Dermis microvascular lymphatic vessel endothelial cell (primary cell): Measurements from ENCODE around the gene LIN7A. TPM values are rescaled to one million over a fixed set of nuclear protein-coding genes. Genes with fewer than 3 reads are reported as not detected.

Experiments
- DNase-seq, 2 donors: peaks; one replicate each; pipeline versions ENCODE4 v3.0.0 to v3.0.0-alpha.2; 2010; ENCODE audit warnings: low read depth in 2 of 2
- total RNA-seq: library from RNA; depleted of rRNA; stranded (reverse); fragments of >200 nt; gene quantifications from 2 replicates; pipeline ENCODE4 v1.2.1, GENCODE V29; 2014

LIN7A gene
- total RNA-seq, 1 donor from 2014 or later = 0.13 TPM

DNA sequence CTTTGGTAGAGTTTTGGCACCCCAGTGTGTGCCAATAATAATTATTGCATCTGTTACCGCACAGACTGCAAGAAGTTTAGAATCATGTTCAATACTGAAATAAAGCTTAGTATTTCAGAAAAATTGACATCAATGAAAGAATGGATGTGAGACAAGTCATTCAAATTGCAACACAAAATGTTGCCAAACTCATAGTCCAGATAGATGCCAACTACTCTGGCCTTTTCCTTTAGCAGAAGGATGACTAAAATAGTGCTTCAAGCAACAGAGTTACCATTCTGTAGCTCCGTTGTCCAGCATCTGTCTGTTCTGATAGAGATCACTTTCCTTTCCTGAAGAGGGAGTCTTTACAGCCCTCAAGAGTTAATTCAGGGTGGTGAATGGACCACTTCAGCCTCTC lies 77.5 kb downstream of the LIN7A start:
- no peak for DNase-seq

DNA sequence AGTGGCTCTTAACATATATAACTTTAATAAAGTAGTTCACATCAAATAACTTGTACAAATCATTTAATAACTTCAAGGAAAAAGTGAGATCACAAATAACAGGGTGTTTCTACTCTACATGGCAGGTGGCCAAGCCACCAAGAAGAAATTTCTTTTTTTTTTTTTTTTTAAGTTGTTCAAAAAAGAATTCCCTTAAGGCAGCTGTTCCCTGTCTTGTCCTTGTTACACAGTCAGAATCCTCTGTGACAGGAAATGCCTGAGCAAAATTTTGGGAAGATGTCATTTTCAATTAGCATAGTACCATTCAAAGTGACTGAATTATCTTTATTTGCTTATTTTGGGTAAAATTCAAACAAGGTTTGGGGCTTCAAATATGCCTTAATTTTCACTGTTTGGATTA lies 79.4 kb downstream of the LIN7A start:
- no peak for DNase-seq

DNA sequence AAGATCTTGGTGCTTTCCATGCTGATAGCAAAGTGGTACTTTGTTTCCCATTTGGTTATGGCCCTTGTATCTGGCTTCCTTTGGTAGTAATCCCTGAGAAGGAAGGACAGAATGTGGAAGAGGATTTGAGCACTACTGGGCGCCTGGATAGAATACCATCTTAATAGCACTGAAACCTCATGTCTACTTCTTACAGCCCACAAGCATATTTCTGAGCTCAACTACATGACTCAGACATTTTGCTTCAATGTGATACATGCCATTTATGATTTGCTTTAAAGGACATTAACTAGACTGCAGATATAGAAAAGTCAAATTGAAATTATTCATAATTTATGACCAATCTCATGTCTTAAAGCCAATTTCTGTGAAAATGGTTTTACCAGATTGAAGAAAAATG lies 80.4 kb downstream of the LIN7A start:
- DNase-seq = no peak

DNA sequence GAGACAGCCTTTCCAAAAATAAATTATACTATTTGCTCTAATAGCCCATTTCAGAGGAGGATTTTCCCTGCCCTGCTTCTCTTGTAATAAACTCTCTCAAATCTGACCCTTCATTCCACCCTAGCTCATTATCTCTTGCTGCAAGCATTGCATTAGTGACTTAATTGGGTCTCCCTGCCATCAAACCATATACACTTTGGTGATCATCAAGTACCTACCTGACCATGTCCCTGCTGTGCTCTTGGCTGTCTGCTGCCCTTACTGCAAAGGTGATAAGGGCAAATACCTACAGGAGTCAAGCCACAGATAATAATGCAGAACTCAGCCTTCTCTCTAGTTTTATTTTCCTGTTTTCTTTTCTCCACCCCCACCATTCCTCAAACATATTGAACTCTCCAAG lies 88.4 kb downstream of the LIN7A start:
- no peak for DNase-seq

DNA sequence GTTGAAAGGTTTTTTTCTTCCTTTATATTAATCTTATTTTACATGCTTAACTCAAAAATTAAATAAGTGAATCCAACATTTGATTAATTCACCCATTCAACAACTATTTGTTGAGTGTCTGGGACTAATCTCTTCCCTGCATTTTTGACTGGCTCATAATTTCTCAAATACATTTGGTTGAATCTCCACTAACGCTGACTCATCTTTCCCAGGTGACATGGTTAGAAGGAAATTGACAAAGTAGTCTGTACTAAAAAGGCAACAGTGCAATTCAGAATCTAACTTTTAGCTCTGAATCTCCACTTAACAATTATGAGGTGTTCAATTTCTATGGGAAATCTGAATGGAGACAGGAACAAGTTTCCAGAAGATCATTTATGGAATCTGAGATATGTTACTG lies 88.9 kb downstream of the LIN7A start:
- no peak for DNase-seq

DNA sequence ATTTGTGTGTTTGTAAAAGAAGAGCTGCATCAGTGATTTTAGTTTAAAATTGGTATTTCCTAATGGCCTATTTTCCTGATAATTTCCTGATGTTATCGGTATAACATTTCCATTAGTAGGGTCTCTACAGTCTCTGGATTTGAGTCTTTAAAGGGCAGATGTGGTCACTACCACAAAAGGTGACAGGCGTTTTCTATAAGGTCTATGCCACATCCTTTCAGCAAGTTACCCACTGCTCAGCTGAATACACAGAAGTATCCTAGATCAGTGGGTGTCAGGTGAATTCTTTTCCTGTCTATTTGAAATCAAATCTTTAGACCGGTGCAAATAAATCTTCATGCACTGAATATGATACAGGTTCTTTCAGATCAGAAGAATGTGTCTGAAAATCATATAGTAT lies 90.2 kb downstream of the LIN7A start:
- no peak for DNase-seq

DNA sequence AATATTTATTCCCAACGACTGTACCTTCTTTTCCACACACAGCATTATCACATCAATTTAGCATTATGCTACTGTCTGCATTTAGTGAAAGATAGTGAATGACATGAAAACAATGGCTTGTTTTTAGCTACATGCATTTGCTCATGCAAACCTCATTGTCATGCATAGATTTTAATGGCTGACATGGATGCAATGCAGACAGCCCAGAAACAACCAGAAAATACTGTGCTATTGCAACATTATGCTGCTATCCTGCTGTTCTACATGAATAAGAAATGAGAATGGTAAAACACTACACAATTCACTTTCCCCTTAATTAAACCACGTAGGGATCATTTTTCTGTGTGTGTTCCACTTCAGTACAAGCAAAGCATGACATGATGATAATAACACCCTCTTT lies 90.8 kb downstream of the LIN7A start:
- no peak for DNase-seq

DNA sequence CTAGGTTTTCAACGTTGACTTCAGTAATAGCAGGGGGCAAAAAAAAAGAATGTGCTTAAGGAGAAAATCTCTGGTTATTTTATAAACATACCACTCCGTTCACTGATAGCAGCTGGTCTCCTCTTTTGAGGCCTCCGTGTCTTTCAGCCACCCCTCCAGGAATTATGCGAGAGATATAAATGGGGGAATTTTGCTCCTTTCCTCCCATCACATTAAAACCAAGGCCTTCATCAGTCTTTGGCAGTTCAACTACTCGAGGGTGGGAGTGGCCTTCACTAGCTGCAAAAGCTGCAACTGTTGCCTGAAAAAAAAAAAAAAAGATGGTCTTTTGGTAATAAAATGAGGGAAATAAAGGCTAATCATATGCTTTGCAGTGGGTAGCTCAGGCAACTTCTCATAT lies 92.1 kb downstream of the LIN7A start:
- no peak for DNase-seq

DNA sequence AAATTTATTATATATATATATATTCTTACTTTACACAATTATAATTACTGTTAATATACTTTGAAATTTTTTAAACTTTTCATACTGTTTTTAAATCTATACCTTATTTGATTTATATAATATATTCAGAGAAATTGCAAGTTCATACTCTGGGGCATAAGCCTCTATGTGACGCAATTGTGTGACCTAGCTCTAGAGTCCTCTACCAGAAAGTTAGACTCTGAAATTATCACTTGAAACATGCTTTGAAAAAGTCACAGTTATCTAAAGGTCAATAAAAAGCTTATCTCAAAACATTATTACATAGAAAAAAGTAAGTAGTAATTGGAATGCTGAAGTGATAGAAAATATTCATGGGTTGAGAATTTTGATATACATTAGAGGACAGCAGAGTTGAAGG lies 93.8 kb downstream of the LIN7A start:
- no peak for DNase-seq

DNA sequence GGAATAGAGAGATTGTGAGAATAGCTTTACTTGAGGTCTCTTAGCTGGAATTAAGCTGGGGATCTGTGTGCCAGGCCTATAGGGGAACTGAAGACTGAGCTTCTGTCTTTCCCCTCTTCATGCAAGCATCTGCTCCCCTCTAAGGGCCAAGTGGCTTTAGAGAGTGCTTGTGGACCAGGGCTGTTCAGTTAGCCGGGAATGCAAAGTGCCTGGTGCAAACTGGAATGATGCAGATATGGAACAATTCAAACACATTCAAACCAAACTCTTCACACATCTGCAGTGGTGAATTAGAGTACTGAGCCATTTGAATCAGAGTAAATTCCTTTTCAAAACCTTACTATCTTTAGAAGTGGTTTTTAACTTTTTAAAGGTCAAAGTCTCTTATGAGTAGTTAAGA lies 99.0 kb downstream of the LIN7A start:
- DNase-seq = no peak

DNA sequence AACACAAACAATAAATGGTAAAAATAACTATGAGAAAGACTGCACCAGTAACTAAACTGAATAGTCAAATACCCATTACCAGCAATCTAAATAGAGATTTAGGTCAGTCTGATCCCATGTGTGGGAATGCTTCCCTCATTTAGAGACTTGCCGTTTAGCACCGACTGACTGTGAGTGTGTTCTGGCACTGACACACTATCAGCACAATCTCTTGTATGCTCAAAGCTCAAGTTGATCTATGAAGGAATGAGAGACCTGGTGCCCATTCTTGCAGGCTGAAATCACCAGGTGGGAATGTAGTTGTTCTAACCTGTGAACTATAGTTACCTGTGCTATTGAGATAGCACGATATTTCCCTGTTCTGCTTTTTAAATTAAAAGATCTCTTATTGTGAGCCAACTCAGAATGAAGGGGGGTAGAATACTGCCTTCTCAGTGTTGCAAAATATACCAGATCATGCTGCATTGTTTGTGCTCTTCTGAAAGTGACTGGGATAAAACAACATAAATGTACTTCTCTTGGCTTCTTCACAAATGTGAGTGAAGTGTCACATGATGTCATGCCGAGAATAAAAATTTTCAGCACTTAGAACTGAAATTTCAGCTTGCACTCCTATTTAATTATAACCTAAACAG lies 99.6 kb downstream of the LIN7A start:
- no peak for DNase-seq

DNA sequence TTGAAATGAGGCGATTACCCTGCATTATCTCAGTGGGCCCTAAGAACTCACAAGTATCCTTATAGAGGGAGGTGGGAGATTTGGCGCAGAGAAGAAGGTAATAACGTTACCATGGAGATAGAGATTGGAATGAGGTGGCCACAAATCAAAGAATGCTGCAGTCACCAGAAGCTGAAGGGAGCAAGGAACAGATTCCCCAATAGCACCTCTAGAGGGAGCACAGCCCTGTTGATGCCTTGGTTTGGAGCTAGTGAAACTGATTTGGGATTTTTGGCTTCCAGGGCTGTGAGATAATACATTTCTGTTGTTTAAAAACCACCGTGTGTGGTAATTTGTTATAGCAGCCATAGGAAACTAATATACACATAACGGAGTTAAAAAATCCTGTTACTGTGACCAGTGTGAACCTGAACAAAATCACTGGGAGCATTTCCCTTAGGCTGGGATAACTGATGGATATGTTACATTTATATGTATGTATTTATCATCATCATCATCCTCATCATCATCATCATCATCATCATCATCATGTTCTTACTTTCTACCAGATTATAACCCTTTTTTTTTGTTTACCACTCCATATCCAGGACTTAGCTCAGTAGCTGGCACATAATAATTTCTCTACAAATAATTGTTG lies 100.3 kb downstream of the LIN7A start:
- DNase-seq = peak; percentile 9 to 33

DNA sequence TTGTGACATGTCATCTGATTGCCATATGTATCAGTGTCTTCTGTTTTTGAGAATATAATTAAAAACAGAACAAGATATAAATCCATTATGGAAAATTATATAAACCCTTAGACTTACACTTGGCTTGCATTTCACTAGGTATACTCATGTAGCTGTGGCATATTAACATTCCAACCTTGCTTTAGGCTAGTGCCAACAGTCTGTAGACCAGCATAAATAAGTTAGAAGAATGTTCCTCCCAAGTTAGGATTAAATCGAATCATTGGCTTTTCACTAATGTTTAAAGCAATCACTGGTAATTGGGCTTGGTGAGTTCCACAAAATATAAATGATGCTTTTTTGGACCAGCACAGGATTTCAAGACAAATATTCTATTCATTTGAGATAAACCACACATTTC lies 103.0 kb downstream of the LIN7A start:
- DNase-seq = no peak

DNA sequence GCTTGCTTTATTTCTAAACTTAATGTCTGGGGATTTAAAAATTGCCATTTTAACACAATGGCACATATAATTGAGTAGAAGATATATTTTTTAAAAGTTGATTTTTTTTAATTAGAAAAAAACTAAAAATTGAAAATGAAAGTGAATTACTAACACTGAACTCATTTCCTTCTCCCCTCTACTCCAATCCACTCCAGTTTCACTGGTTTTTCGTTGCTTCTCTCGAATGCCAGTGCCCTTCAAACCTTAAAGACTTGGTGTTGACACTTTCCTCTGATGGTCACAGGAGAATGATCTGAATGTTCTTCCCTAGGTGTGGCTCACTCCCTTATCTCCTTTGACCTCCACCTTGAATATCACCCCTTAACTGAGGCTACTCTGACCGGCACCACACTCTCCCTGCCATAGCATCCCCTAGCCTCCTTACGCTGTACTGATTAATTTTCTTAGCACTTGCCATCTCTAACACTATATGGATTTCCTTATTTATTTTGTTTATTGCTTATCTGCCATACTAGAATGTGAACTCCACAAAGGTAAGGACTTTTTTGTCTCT lies 107.1 kb downstream of the LIN7A start:
- no peak for DNase-seq

DNA sequence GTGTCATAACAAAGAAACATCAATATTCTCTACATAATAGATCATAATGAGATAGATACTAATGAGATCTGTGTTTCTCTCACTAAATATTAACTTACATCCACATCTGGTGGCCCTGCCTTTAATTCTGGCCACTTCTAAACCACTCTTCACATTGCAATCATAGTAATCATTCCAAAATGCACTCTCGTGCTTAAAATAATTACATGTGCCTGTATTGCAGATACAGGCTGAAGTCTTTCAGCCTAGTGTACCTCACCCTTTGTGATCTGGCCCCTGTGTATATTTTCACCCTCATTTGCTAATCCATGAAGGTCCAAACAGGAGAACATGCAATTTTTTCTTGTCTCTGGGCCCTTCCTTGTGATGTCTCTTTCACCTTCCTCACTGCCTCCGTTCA lies 108.0 kb downstream of the LIN7A start:
- DNase-seq = no peak

DNA sequence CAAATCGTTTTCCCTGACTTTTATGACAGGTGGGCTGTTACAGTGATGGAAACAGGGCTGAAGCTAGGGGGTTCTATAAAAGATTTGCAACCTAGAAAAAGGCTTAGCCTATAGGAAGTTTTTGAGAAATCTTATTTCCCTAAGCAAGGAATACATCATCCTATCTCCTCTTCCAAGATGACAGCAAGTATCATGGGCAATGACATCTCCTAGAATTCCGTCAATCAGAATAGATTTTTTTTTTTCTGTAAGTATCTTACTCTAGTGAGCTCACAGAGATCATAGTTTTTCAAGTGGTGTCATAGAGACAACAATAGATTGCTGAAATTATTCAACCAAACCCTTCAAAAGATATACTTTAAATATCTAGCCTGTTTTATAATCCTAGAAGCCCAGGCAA lies 112.2 kb downstream of the LIN7A start:
- no peak for DNase-seq

DNA sequence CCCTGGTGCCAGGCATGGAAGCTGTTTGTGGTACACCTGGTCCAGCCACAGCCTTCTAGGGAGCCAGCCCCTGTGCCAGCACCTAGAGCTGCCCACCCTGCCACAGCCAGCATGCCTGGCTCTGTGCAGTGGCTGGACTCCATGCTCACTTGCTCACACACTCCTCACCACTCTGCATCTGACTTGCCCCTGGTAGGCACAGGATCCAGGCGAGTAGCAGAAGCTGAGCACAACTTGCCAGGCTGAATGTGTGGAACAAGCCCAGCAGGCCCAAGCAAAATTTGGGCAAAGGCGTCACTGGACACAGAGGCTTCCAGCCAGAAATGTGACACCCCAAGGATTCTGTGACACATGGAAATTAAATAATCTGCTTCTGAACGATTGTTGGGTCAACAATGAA lies 114.3 kb downstream of the LIN7A start:
- DNase-seq = no peak

DNA sequence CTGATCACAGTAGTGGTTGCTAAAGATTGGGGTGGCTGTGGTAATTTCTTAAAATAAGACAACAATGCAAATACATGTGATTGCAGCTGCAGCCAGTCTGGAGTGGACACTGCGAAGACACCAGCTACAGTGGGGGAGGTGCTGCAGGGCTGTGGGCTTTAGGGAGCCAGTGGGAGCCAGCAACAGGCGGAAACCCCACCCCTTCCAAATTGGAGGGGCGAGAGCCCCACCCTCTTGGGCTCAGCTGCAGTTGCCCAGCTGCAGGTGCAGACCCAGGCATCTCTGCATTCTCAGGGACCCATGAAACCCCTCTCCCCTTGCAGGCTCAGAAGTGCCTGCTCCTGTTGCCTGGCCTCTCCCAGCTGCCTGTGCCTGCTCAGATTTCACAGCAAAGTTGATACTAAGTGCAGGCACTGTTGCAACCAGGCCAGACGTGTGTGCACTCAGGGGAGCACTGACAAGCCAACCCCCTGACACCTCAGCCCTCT lies 116.2 kb downstream of the LIN7A start:
- DNase-seq = no peak

DNA sequence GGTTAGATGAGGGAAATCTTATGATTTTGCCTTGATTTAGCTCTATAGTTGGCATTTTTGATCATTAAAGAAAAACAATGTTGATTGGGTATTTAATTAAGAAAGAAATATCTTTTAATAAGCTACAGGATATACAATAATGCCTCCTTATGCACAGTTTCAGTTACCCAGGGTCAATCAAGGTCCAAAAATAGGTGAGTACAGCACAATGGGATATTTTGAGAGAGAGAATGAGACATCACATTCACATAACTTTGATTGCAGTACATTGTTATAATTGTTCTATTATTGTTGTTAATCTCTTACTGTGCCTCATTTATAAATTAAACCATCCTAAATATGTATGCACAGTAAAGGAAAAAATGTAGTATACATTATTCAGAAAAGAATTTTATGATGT lies 118.9 kb downstream of the LIN7A start:
- no peak for DNase-seq

DNA sequence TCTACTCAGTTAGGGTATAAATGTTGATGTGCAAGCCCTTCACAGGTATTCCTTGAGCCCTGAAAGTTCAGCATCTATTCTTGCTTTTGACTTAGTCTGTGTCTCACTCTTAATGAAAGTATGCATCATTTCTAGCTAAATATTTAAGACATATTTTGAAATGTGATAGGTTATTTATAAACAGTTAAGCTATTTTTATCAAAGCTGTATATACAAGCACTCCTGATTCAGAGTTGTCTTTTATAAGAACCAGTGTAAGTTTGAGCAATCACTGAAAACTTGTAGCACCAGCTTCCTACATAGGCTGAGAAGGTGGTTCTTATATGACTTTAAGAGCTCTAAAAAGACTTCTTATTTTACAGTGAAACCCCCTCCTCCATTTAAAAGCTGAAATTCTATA lies 122.4 kb downstream of the LIN7A start:
- no peak for DNase-seq

DNA sequence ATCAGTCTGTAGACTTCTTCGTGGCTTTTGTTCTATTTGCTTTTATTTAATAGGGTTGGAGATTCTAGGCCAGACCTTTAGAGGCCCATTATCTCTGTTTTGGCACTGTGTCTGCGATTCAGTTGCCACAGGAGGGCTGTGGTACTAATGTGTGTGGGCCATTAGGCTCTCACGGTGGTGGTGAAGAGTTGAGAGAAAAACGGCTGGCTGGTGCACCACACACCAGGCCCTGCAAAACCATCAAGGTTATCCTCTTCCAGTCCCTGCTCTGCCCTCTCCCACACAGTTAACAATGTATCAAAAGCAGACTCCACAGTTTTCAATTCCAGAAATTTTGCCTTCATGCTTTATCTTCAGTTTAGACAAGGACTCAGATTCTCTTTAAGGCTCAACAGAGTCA lies 123.3 kb downstream of the LIN7A start:
- no peak for DNase-seq

DNA sequence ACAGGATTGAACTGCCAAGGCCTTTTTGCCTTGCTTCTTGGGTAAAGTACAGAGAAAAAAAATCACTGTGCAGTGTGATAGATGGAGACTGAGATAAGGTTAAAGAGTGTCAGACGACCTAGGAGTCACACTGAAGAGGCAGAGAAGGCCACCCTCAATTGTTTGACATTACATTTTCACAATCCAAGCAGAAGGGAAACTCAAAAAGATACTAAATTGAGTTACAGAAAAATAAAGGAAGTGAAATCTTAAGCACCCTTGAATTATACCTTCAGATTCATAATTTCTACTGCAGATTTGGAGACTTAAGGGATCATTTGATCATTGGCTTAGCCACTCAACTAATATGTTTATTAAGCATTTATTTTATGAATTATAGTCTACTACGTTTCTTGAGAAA lies 123.9 kb downstream of the LIN7A start:
- DNase-seq = no peak

DNA sequence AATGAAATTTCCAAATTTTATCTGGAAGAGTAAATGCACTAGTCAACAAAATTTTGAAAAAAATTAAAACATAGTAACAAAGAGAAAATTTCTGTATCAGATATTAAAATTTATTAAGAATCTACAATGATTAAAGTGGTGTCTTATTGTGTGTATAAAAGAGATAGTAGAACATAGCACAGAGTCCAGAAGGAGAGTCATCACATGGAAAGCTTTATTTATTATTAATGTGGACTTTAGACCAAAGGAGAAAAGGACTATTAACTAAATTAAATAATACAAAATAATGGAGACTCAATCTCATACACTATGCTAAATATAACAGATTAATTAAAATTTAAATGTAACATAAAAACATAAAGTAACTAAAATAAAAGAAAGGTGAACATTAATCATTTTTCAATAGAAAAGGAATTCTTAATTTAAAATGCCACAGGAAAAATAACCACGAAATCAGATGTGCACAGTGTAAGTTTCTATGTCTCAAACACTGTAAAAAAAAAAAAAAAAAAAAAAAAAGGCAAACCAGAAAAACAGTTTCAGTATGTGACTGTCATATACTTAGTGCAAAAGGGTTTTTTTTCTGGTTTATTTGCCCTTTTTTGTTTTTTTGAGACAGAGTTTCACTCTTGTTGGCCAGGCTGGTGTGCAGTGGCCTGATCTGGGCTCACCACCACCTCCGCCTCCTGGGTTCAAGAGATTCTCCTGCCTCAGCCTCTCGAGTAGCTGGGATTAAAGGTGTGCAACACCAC lies 125.6 kb downstream of the LIN7A start:
- no peak for DNase-seq
